Limb (tissue), 2 donors: ENCODE data around the gene CYP2F1.
"Not testable (repeated sequence)": the region's sequence is repeated elsewhere in the genome, so short reads cannot be mapped to it uniquely, and the experiment has no call there.

Source experiments
- DNase-seq, 2 donors: peaks; one replicate each; pipeline ENCODE4 v3.0.0-alpha.2; 2016; ENCODE audit errors: extremely low spot score in 2 of 2

The CYP2F1 gene

GRCh38 chr19:41126765-41127203 is 12.6 kb downstream of the CYP2F1 start:
- not testable (repeated sequence) for DNase-seq

DNA sequence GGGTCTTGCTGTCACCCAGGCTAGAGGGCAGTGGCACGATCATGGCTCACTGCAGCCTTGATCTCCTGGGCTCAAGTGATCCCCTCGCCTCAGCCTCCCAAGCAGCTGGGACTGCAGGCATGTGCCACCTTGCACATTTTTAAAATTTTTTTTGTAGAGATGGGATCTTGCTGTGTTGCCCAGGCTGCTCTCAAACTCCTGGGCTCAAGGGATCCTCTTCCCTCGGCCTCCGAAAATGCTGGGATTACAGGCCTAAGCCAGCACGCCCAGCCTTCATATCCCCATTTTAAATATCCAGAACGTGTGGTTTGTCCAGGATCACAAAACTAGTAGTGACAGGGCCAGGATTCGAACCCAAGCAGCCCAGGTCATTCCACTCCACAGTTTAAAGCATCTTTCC is 13.1 kb downstream of the CYP2F1 start:
- not testable (repeated sequence) for DNase-seq

DNA sequence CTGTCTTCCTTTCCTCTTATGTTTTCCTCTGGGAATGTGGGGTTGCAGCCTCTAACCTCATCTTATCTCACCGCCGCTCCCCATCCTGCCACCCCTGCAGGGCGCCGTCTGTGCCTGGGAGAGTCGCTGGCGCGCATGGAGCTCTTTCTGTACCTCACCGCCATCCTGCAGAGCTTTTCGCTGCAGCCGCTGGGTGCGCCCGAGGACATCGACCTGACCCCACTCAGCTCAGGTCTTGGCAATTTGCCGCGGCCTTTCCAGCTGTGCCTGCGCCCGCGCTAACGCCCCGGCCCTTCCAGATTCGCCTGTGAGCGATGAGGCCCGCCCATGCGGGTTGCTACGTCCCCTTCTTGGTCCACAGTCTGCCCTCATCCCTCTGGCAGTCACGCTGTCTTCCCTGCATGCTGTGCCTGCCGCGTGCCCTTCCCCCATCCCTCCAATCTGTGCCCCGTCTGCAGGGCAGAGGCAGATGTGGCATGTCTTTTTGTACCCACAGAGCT is 13.6 kb downstream of the CYP2F1 start:
- DNase-seq: peak; percentile 13 to 82

- DNase-seq: no peak
These were observed 14.5 kb downstream of the CYP2F1 start for GRCh38 chr19:41128692-41129091.

DNA sequence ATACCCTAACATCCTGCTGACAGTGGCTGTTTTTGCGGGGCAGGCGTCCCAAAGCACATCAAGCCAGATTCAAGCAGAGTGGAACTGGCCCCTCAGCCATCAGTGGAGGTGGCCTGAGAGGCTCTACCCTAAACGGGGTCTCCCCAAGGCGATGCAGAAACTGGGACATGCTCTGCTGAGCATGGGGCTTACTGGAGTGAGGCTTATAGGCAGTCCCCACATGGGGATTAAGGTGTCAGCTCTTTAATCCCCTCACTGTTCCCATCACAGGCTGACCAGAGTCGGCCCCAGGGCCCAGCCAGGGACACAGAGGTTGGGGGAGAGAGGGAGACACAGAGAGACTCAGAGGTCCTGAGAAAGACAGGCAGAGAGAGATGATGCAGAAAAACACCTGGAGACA is 17.0 kb downstream of the CYP2F1 start:
- DNase-seq: no peak

GRCh38 chr19:41133260-41133659 is 19.0 kb downstream of the CYP2F1 start:
- DNase-seq: no peak

- DNase-seq: no peak
These were observed 20.4 kb downstream of the CYP2F1 start for GRCh38 chr19:41134616-41135015.

DNA sequence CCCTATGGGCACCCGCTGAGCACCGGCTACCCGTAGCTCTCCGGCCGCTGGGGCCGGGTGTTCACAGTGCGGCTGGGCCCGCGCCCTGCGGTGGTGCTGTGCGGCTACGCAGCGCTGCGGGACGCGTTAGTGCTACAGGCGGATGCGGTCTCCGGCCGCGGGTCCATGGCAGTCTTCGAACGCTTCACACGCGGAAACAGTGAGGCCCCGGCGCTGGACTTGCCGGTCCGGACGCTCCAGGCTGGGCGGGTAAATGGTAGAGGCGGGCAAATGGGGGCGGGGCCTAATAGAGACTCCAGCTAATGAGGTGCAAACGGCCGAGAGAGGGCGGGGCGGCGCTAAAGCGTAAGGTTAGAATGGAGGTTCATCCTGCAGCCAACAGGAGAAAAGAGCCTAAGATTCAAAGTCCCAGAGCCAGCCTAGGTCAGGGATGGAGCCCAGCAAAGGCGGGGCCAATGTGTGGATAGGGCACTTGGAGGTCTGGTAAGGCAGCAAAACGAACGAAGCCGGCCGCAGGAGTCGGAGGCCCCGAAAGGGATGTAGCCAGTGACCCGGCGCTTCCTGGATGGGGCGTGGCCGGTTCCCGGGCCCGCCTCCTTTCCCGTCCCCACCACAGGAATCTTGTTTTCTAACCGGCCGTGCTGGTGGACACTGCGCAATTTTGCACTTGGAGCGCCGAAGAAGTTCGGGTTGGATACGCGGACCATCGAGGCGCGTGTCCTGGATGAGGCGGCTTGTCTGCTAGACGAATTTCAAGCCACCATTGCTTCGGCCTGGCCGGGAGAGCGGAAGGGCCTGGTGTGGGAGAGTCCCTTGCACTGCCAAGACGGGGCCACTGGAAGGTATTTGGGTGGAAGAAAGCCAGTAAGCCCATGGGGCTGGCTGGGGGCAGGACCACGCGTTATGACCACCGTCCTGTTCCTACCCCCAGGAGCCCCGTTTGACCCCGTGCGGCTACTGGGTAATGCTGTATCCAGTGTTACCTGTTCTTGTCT is 21.5 kb downstream of the CYP2F1 start:
- DNase-seq: peak; percentile 53 to 81

DNA sequence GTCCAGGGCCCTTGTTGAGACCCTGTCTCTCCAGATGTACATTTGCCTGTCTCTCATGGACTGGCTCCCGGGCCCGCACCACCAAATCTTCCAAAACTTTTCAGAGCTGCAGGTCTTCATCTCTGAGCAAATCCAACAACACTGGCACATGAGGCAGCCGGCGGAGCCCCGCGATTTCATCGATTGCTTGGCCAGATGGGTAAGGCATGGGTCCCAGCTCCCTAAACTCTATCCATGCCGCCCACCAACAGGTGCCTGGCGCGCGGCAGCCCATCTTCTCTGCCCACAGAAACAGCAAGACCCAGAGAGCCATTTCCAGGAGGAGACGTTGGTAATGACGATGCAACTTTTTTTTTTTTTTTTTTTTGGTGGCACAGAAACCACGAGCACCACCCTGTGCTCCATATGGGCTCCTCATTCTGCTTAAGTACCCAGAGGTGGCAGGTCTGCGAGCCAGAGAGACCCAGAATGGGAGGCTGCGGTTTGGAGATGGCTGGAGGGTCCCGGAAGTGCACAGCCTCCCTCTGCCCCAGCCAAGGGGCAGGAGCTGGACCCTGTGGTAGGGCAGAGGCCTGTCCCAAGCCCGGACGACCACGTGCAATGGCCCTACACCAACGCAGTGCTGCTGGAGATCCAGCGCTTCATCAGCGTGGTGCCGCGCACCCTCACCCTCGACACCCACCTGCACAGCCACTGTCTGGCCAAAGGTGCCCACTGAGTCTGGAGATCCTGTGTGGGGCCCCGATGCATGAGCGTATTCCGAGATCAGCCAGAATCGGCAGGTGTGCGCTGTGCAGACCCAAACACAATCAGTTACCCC is 22.6 kb downstream of the CYP2F1 start:
- no peak for DNase-seq

DNA sequence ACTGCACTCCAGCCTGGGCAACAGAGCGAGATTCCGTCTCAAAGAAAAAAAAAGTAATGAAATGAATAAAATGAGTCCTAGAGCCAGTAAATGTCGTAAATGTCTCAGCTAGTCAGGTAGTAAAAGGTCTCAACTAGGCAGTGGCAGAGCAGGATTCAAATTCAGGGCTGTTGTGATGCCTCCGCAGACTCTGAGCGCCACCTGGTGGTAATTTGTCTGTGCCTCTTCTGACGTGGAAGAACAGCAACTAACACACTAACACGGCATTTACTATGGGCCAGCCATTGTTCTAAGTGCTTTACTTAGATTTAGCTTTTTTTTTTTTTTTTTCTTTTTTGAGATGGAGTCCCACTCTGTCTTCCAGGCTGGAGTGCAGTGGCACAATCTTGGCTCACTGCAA is 30.2 kb downstream of the CYP2F1 start:
- DNase-seq: peak; percentile 22 to 68

DNA sequence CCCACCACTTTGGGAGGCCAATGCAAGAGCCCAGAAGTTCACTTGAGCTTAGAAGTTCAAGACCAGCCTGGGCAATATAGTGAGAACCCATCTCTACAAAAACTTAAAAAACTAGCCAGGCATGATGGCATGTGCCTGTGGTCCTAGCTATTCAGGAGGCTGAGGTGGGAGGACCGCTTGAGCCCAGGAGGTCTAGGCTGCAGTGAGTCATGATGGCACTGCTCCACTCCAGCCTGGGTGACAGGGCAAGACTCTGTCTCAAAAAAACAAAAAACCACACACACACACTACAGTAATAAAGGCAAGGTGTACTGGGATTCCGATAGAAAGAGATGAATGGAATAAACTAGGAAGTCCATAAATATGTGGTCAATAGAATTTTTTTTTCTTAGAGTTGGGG is 35.6 kb downstream of the CYP2F1 start:
- DNase-seq: no peak

DNA sequence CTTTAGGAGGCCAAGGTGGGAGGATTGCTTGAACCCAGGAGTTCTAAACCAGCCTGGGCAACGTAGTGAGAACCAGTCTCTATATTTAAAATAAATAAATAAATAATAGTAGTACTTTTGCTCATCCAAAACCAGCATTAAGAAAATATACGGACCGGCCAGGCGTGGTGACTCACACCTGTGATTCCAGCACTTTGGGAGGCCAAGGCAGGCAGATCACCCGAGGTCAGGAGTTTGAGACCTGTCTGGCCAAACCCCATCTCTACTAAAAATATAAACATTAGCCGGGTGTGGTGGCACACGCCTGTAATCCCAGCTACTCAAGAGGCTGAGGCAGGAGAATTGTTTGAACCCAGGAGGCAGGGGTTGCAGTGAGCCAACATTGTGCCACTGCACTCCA is 36.8 kb downstream of the CYP2F1 start:
- not testable (repeated sequence) for DNase-seq

DNA sequence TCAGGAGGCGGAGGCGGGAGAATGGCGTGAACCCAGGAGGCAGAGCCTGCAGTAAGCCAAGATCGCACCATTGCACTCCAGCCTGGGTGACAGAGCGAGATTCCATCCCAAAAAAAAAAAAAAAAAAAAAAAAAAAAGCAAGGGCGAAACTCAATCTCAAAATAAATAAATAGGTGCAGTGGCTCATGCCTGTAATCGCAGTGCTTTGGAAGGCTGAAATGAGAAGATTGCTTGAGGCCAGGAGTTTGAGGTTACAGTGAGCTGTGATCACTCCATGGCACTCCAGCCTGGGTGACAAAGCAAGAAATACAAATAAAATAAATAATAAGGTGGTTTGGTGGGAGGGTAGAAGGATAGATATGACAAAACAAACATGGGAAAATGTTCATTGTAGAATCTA is 39.8 kb downstream of the CYP2F1 start:
- no peak for DNase-seq

DNA sequence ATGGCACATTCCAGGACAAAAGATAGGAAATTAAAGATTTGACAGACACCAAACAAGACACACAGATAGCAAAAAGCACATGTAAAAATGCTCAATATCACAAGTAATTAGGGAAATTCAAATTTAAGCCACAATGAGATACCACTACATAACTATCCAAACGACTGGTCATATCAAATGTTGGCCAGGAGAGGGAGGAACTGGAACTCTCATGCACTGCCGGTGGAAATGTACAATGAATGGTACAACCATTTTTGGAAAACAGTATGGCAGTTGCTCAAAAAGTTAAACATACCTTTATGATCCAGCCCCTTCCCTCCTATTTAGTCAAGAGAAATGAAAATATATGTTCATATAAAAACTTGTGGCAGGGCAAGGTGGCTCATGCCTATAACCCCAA is 42.0 kb downstream of the CYP2F1 start:
- DNase-seq: no peak

- no peak for DNase-seq
These were observed 45.6 kb downstream of the CYP2F1 start for GRCh38 chr19:41159881-41160280.

DNA sequence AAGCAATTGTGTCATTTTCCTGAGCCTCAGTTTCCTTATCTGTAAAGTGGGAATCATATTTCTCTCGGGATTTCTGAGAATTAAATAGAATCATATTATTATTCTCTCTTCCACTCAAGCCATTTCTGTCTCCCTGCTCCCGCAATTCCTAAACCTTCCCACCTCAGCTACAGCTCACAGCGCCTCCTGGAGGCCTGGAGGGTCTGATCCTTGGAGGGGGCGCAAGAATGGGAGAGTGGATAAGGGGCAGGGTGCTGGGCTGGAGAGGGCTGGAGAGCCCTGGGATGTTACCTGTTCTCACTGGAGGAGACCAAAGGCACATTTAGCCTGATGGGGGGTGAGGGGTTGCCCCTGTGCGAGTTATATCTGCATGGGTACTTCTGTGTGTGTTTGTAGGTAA is 47.7 kb downstream of the CYP2F1 start:
- DNase-seq: no peak

DNA sequence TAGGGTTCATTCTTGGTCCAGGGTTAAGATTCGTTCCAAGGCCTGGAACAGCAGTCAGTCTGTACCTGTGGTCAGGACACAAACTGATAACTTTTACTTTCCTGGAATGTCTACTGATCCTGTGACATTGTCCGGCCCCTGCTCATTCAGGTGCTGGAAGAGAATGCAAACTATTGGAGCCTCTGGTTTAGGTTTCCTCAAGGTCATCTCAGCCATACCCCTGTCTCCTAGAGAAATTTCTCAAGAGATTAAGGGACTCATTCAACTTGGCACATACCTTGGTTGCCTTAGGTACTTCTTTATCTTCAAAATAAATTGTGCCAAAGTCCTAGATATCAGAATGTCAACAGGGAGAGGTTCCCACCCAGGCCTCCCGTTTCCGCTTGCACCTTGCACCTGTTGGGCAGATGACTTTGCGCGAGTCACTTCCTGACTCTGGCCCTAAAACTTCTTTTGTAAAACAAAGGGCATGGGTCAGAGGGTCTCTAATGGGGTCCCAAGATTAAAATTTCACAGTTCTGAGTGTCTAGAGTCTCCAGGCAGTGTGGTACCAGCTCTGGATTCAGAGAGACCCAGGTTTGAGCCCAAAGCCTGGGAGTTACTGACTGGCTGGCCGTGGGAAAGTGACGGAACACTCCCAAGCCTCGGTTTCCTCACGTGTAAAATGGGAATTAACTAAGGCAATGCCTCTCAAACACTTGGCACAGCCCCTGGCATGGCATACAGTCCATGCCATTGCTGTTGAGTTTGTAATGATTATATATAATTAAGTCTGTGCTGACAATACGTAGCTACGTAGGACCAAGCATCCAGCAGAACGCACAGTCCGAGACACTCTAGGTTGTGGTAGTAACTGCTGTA is 52.9 kb downstream of the CYP2F1 start:
- DNase-seq: no peak

DNA sequence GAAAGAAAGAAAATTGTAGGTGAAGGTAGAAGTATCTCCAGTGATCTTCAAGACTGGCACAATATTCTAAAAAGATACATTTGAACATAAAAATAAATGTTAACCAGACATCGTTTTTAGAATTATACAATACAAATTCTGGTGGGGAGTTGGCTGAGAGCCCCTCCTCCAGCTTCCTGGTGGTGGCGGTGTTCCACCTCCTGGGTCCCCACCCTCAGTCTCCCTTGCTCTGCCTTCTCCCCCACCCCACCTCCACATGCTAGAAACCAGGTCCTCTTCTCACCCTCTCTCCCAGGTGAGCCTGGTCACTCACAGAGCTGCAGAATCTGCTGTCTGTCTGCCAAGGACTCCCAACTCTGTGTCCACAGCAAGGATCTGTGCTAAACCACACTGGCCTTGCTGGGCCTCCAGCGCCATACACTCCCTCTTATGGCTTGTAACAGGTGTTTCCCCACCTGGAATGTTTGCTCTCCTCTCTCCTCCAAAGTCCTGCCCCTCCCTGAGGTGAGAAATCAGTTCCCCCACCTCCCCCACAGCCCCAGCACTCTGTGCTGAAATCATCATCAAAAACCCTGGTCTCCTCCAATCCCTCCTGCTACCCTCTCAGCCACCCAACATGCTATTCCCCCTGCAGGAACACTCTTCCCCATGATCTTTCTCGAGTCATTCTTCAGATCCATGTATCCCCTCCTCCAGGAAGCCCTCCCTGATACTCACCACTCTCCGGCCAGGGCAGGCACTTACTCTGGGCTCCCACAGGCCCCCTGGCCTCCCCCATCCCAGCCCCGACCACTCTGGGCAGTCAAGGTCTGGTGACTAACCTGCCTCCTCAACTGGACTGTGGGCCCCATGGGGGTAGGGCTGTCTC is 58.3 kb downstream of the CYP2F1 start:
- DNase-seq: no peak

DNA sequence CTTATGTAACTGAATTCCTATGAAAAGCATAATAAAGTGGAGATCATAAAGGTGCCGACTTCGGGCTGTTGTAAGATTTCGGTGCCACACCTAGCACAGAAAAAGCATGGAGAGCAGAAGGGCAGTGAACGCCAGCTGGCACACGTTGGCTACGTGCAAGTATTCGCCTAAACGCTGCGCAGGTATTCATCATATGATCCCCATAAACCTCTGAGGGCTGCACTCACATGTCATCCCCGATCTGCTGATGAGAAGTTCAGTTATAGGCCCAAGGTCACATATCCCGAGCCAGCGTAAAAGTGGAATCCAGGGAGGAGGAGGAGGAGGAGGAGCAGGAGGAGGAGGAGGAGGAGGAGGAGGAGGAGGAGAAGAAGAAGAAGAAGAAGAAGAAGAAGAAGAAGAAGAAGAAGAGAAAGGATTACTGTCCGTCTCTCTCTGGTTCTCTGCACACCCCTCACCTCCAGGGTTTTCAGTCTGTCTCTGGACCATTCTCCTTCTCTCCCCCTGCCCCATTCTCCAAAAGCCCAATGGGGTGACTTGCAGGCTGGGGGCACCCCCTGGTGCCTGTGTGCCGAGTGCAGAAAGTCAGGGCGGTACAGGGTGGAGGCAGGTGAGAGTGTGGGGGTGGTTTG is 60.2 kb downstream of the CYP2F1 start:
- DNase-seq: no peak
